ENCODE measurements around the gene VCX3B. TPM values are rescaled to one million over a fixed set of nuclear protein-coding genes. Genes with fewer than 3 reads are reported as not detected.
"Not testable (repeated sequence)": the region's sequence is repeated elsewhere in the genome, so short reads cannot be mapped to it uniquely, and the experiment has no call there.

The VCX3B gene
- total RNA-seq (2014; rRNA removed; shearing (Covaris generic); ENCODE audit: low replicate concordance), result not detected in 2 replicates

- DNase-seq, H3K36me3 ChIP-seq, H3K9me3 ChIP-seq, H3K27me3 ChIP-seq, H3K4me3 ChIP-seq: not testable (repeated sequence)
Measured at GRCh38 chrX:8464530-8464929, at the start of gene VCX3B. Gene VCX3B, plus strand, starts transcription at chrX:8464830. Its CDS starts 621 bp downstream, at chrX:8465451.

GRCh38 chrX:8418301-8418700, 46.3 kb upstream of the VCX3B start:
- no peaks in the 10 kb centered on the region for H3K36me3 ChIP-seq
- H3K4me3 ChIP-seq, result no peak overlapping the region
- no peak for DNase-seq
- H3K9me3 ChIP-seq, result no peaks in the 10 kb centered on the region
- no peaks in the 10 kb centered on the region for H3K27me3 ChIP-seq

GRCh38 chrX:8424912-8425311, 39.7 kb upstream of the VCX3B start:
- H3K27me3 ChIP-seq, result no peaks in the 10 kb centered on the region
- no peaks in the 10 kb centered on the region for H3K36me3 ChIP-seq
- no peaks in the 10 kb centered on the region for H3K9me3 ChIP-seq
- H3K4me3 ChIP-seq, result no peak overlapping the region
- DNase-seq, result no peak

GRCh38 chrX:8429692-8430249, 34.9 kb upstream of the VCX3B start:
- no peak for DNase-seq
- Histone ChIP-seq H3K36me3 (no peaks in the 10 kb centered on the region), H3K9me3 (no peaks in the 10 kb centered on the region), H3K4me3 (no peak overlapping the region), H3K27me3 (no peaks in the 10 kb centered on the region)

GRCh38 chrX:8430444-8430843, 34.2 kb upstream of the VCX3B start:
- no peaks in the 10 kb centered on the region for H3K36me3 ChIP-seq
- no peak for DNase-seq
- no peaks in the 10 kb centered on the region for H3K27me3 ChIP-seq
- H3K4me3 ChIP-seq, result no peak overlapping the region
- H3K9me3 ChIP-seq, result no peaks in the 10 kb centered on the region

- no peak for DNase-seq
- Histone ChIP-seq H3K9me3 (no peaks in the 10 kb centered on the region), H3K27me3 (no peaks in the 10 kb centered on the region), H3K36me3 (no peaks in the 10 kb centered on the region), H3K4me3 (no peak overlapping the region)
Measured at GRCh38 chrX:8432396-8432795, 32.2 kb upstream of the VCX3B start.

- Histone ChIP-seq H3K9me3 (no peaks in the 10 kb centered on the region), H3K4me3 (no peak overlapping the region), H3K36me3 (no peaks in the 10 kb centered on the region), H3K27me3 (no peaks in the 10 kb centered on the region)
- no peak for DNase-seq
Measured at GRCh38 chrX:8433109-8434062, 31.2 kb upstream of the VCX3B start.

GRCh38 chrX:8447368-8447767, 17.3 kb upstream of the VCX3B start:
- Histone ChIP-seq H3K27me3 (no peaks in the 10 kb centered on the region), H3K4me3 (no peak overlapping the region), H3K36me3 (no peaks in the 10 kb centered on the region), H3K9me3 (no peaks in the 10 kb centered on the region)
- DNase-seq, result no peak

- not testable (repeated sequence) for H3K27me3 ChIP-seq, H3K4me3 ChIP-seq, H3K36me3 ChIP-seq, DNase-seq, H3K9me3 ChIP-seq
Measured at GRCh38 chrX:8452343-8452742, 12.3 kb upstream of the VCX3B start.

- no peak overlapping the region for H3K4me3 ChIP-seq
- H3K9me3 ChIP-seq, result no peaks in the 10 kb centered on the region
- no peaks in the 10 kb centered on the region for H3K27me3 ChIP-seq
- DNase-seq, result no peak
- H3K36me3 ChIP-seq, result no peaks in the 10 kb centered on the region
Measured at GRCh38 chrX:8453611-8454010, 11.0 kb upstream of the VCX3B start.

GRCh38 chrX:8455557-8455956, 9.1 kb upstream of the VCX3B start:
- Histone ChIP-seq H3K36me3 (no peaks in the 10 kb centered on the region), H3K9me3 (no peaks in the 10 kb centered on the region), H3K27me3 (no peaks in the 10 kb centered on the region), H3K4me3 (no peak overlapping the region)
- no peak for DNase-seq

- no peak for DNase-seq
- Histone ChIP-seq H3K4me3 (no peak overlapping the region), H3K9me3 (no peaks in the 10 kb centered on the region), H3K36me3 (no peaks in the 10 kb centered on the region), H3K27me3 (no peaks in the 10 kb centered on the region)
Measured at GRCh38 chrX:8462488-8462887, 2.1 kb upstream of the VCX3B start.

- Histone ChIP-seq H3K27me3 (no peaks in the 10 kb centered on the region), H3K36me3 (no peaks in the 10 kb centered on the region)
Measured at GRCh38 chrX:8484360-8484949, 19.8 kb downstream of the VCX3B start.

GRCh38 chrX:8495036-8495435, 30.4 kb downstream of the VCX3B start:
- H3K9me3 ChIP-seq, H3K27me3 ChIP-seq, H3K4me3 ChIP-seq, H3K36me3 ChIP-seq, DNase-seq: not testable (repeated sequence)

More at GRCh38 chrX:8484360-8484949, 19.8 kb downstream of the VCX3B start:
- Histone ChIP-seq H3K4me3 (no peak overlapping the region), H3K9me3 (no peaks in the 10 kb centered on the region)
- DNase-seq, result no peak

- Histone ChIP-seq H3K9me3 (no peaks in the 10 kb centered on the region), H3K36me3 (no peaks in the 10 kb centered on the region), H3K27me3 (no peaks in the 10 kb centered on the region), H3K4me3 (no peak overlapping the region)
- DNase-seq, result no peak
Measured at GRCh38 chrX:8500203-8500602, 35.6 kb downstream of the VCX3B start.

- H3K36me3 ChIP-seq, DNase-seq, H3K9me3 ChIP-seq, H3K27me3 ChIP-seq, H3K4me3 ChIP-seq: not testable (repeated sequence)
Measured at GRCh38 chrX:8502101-8502500, 37.5 kb downstream of the VCX3B start.

- no peaks in the 10 kb centered on the region for H3K9me3 ChIP-seq
- no peak overlapping the region for H3K4me3 ChIP-seq
- no peak for DNase-seq
- no peaks in the 10 kb centered on the region for H3K36me3 ChIP-seq
- no peaks in the 10 kb centered on the region for H3K27me3 ChIP-seq
Measured at GRCh38 chrX:8504451-8504850, 39.8 kb downstream of the VCX3B start.

Data from MG63 (cell line).